ENCODE data around the gene NFKBIL1. TPM values are rescaled to one million over a fixed set of nuclear protein-coding genes. Genes with fewer than 3 reads are reported as not detected.

Gene NFKBIL1
- total RNA-seq, 1 donor from 2014 or later, result 17.8 TPM

- H3K27me3 ChIP-seq (ENCODE audit: low read depth), result no peaks in the 10 kb centered on the region
- TF ChIP-seq, protein P1, sequence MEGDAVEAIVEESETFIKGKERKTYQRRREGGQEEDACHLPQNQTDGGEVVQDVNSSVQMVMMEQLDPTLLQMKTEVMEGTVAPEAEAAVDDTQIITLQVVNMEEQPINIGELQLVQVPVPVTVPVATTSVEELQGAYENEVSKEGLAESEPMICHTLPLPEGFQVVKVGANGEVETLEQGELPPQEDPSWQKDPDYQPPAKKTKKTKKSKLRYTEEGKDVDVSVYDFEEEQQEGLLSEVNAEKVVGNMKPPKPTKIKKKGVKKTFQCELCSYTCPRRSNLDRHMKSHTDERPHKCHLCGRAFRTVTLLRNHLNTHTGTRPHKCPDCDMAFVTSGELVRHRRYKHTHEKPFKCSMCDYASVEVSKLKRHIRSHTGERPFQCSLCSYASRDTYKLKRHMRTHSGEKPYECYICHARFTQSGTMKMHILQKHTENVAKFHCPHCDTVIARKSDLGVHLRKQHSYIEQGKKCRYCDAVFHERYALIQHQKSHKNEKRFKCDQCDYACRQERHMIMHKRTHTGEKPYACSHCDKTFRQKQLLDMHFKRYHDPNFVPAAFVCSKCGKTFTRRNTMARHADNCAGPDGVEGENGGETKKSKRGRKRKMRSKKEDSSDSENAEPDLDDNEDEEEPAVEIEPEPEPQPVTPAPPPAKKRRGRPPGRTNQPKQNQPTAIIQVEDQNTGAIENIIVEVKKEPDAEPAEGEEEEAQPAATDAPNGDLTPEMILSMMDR (IDR thresholded peaks at IDR 0.05), result no peak
- peaks cover 47% of the 10 kb centered on the region for H3K4me1 ChIP-seq
- no peaks in the 10 kb centered on the region for H3K9me3 ChIP-seq
- H3K27ac ChIP-seq, result peak overlapping the region; percentile 75
- peak in 1 of 2 donors; percentile 4 for ATAC-seq
- H3K36me3 ChIP-seq, result peaks cover 46% of the 10 kb centered on the region
- H3K4me3 ChIP-seq, result peak overlapping the region; percentile 2
- intact Hi-C loops (cut with DNase I), result no loop called here
- no peak for DNase-seq
These were observed 12.2 kb downstream of the NFKBIL1 start for GRCh38 chr6:31559606-31559957.

DNA sequence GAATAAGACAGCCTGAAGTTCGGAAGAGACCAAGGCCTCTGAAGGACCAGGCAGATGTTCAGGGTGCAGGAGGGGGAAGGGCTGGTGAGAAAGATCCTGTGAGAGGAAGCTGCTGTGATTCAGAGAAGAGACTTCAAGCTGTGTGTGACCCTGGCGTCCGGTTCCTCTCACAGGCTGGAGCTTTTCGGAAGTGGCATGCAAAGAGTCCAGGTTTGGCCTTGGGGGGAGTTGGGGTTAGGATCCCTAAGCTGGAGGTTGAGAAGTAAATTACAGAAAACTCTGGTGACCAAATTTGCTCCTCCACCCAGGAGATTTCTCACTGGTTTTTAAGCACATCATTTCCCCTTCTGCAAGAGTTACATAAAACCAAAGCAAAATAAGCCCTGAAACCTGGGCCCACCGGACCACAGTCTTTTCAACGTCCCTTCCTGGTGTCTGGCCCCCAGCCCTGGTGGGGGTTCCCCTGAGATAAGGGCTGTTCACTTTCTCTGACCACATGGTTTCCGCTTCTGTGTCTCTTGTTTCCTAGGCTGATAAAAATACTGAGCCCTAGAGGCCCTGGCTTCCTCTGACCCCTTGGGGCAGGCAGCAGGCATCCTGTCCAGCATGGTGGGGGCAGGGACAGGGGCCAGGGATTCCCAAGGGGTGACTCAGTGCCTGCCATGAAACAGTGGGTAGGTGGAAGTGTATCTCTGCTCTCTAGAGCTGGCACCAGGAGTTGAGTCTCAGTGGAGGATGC, 12.7 kb downstream of the NFKBIL1 start:
- DNase-seq, result peak; percentile 68
- H3K27me3 ChIP-seq (ENCODE audit: low read depth), result no peaks in the 10 kb centered on the region
- intact Hi-C loops (cut with DNase I), result no loop called here
- H3K4me3 ChIP-seq, result peak overlapping the region; percentile 2
- peak; percentile 75 to 76 for ATAC-seq
- TF ChIP-seq, protein P1 (IDR thresholded peaks at IDR 0.05), result peak; percentile 10
- peaks cover 41% of the 10 kb centered on the region for H3K36me3 ChIP-seq
- H3K9me3 ChIP-seq, result no peaks in the 10 kb centered on the region
- H3K4me1 ChIP-seq, result peaks cover 47% of the 10 kb centered on the region
- peak overlapping the region; percentile 75 for H3K27ac ChIP-seq

DNA sequence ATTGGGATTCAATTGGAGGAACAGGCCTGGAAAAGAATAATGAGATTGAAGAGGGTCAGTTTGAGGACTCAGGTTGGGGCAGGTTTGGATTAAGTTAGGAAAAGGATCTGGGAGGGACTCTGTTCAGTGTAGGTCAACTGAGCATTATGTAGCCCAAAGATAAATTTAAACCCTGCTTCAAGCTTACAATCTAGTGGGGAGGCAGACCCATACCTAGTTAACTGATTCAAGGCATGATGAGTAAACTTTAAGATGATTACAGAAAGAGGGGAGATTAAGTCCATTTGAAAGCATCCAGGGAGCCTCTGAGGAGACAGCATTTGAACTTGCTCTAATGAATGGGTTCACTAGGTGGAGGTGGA, 13.3 kb downstream of the NFKBIL1 start:
- no peaks in the 10 kb centered on the region for H3K9me3 ChIP-seq
- H3K27me3 ChIP-seq (ENCODE audit: low read depth), result no peaks in the 10 kb centered on the region
- DNase-seq (no peak), ATAC-seq (no peak)
- TF ChIP-seq, protein P1 (IDR thresholded peaks at IDR 0.05), result no peak
- intact Hi-C loops (cut with DNase I), result no loop called here
- H3K4me3 ChIP-seq, result no peak overlapping the region
- peaks cover 47% of the 10 kb centered on the region for H3K4me1 ChIP-seq
- H3K27ac ChIP-seq, result peak overlapping the region; percentile 75
- peaks cover 41% of the 10 kb centered on the region for H3K36me3 ChIP-seq

DNA sequence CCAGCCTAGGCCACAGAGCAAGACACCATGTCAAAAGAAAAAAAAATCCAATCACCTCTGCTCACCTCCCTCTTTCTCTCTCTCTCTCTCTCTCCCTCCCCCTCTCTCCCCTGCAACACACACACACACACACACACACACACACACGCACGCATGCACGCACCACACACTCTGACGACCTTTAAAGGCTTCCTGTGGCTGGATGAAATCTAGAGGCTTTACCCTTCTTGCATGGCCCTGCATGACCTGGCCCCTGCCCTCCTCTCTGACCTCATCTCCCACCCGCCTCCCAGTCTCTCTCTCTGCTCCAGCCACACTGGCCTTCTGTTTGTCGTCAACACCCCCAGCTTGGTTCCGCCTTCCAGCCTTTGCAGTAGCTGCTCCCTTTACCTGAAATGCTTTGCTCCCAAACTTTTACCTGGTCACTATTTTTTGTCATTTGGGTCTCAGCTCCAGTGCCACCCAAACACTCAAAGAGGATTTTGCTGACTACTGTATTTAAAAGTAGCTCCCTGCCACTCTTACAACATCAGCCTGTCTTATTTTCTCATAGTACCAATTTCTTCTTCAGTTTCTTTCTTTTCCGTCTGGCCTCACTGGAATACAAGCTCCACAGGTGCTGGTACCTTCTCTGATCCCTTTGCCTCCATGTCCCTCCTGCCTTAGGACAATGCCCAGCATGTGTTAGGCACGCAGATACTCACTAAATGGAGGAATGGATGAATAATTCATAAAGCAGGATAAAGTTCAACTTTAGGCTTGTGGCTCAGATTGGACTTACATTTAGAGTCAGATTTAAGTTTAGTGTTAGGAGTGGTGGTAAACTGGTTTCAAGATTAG, 20.3 kb downstream of the NFKBIL1 start:
- ATAC-seq (peak in 1 of 2 donors; percentile 21), DNase-seq (no peak)
- peak overlapping the region; percentile 6 for H3K27ac ChIP-seq
- peaks cover 12% of the 10 kb centered on the region for H3K4me1 ChIP-seq
- intact Hi-C loops (cut with DNase I), result no loop called here
- TF ChIP-seq, protein P1 (IDR thresholded peaks at IDR 0.05), result no peak
- no peaks in the 10 kb centered on the region for H3K36me3 ChIP-seq
- no peaks in the 10 kb centered on the region for H3K9me3 ChIP-seq
- H3K4me3 ChIP-seq, result no peak overlapping the region
- no peaks in the 10 kb centered on the region for H3K27me3 ChIP-seq (ENCODE audit: low read depth)

DNA sequence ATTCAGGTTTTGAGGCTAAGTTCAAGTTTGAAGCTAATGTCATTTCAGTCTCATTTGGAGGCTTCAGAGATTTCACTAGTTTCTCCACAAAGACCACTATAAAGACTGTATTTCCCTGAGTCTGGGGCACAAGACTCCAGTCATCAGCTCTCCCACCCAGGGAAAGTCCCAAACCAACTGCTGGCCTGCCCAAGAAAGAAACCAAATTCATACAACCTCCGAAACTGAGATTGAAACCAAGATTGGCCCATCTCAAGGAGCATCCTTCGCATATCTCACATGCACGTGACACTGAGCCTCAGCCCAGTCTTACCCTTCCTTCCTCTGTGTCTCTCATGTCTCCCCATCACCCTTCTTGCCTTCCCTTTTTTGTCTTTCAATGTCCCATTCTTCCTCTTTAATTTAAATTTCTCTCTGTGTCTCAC, 21.1 kb downstream of the NFKBIL1 start:
- peaks cover 12% of the 10 kb centered on the region for H3K4me1 ChIP-seq
- no peaks in the 10 kb centered on the region for H3K9me3 ChIP-seq
- DNase-seq (no peak), ATAC-seq (peak; percentile 66 to 83)
- H3K27me3 ChIP-seq (ENCODE audit: low read depth), result no peaks in the 10 kb centered on the region
- intact Hi-C loops (cut with DNase I), result no loop called here
- H3K4me3 ChIP-seq, result no peak overlapping the region
- TF ChIP-seq, protein P1 (IDR thresholded peaks at IDR 0.05), result no peak
- no peaks in the 10 kb centered on the region for H3K36me3 ChIP-seq
- H3K27ac ChIP-seq, result peak overlapping the region; percentile 6

Measured in lower lobe of right lung (tissue), 2 donors.